ENCODE data around the gene CASP10. TPM values are rescaled to one million over a fixed set of nuclear protein-coding genes. Genes with fewer than 3 reads are reported as not detected.

CASP10 gene
- total and polyA plus RNA-seq, 2 of the 13 experiments (the other 11 are each of a cell fraction or from before 2014, with no cell fraction given) = 22.2 to 23.8 TPM

- H3K79me2 ChIP-seq (ENCODE audit: insufficient read depth, low read length) = no peaks in the 10 kb centered on the region
- no peak overlapping the region for H3K4me3 ChIP-seq (replicated peaks in 1 of 3; ENCODE audit: insufficient read depth in 1 of 3, low read depth in 2 of 3, low read length in 3 of 3)
- no peak overlapping the region for H2AFZ ChIP-seq (ENCODE audit: low read length)
- DNase-seq (ENCODE audit: low spot score) = no peak
- H3K4me2 ChIP-seq (ENCODE audit: low read depth, low read length) = no peak overlapping the region
- TF ChIP-seq ZFY (CRISPR knock-in tag; IDR thresholded peaks at IDR 0.05) (no peak), ZNF275 (CRISPR knock-in tag; IDR thresholded peaks at IDR 0.05; ENCODE audit: borderline replicate concordance) (no peak), ZNF800 (CRISPR knock-in tag; IDR thresholded peaks at IDR 0.05) (no peak), ZNF670 (CRISPR knock-in tag; IDR thresholded peaks at IDR 0.05; ENCODE audit: borderline replicate concordance) (0 out of 2 replicates have a peak, but pooled peaks have one; percentile 37), YEATS4 (CRISPR knock-in tag; IDR thresholded peaks at IDR 0.05; ENCODE audit: borderline replicate concordance) (no peak), HMG20B (CRISPR knock-in tag; conservative IDR thresholded peaks at IDR 0.05) (no peak), CENPX (CRISPR knock-in tag; IDR thresholded peaks at IDR 0.05) (no peak), ZNF20 (CRISPR knock-in tag; IDR thresholded peaks at IDR 0.05) (no peak)
- no peak for ATAC-seq
- ChIA-PET POLR2A (interaction anchor here (2.4 to 6.2 kb wide), 2 partner anchors 18 to 32 kb away, joined by 9 to 102 read pairs; partner anchors contain the start of gene CASP10), CTCF (ENCODE audit: low intra/inter-chr PET ratio, low total read pairs) (no interaction called here)
- FAIRE-seq = no peak
- H4K20me1 ChIP-seq (ENCODE audit: insufficient read depth, low read length) = no peaks in the 10 kb centered on the region
- WGBS (ENCODE audit: low lambda C conversion rate) = 90% methylated on average over 8 of the region's 8 CpGs
- BruUV-seq (replicated peaks) = no TSS peak
- H3K27me3 ChIP-seq (ENCODE audit: control insufficient read depth in 1 of 2, insufficient read depth in 2 of 2, low read length in 2 of 2) = no peaks in the 10 kb centered on the region
- H3K36me3 ChIP-seq (replicated peaks in 1 of 2; ENCODE audit: control insufficient read depth in 1 of 2, insufficient read depth in 2 of 2, low read length in 2 of 2) = peaks cover 14 to 45% of the 10 kb centered on the region in 2 experiments
- peaks cover 42% of the 10 kb centered on the region for H3K4me1 ChIP-seq (ENCODE audit: insufficient read depth, low read length)
- in situ Hi-C loops (cut with HindIII; ENCODE audit: extremely low pct_ligation_motif_present, low pct_unique_long_range_greater_than_20kb) = no loop called here
- no peaks in the 10 kb centered on the region for H3K9me3 ChIP-seq (ENCODE audit: low read length)
- H3K9ac ChIP-seq (ENCODE audit: insufficient read depth, low read depth, low read length) = no peak overlapping the region
- H3K27ac ChIP-seq (ENCODE audit: extremely low read length, insufficient read depth, low read length) = no peak overlapping the region
- intact Hi-C loops (cut with micrococcal nuclease; ENCODE audit: unreplicated experiment) = no loop called here
Observed at GRCh38 chr2:201201371-201201770, 18.4 kb downstream of the CASP10 start.

Measured in HepG2 (cell line).